ENCODE data around the gene MRPL30.

Gene MRPL30

GRCh38 chr2:99240431-99240830 is 59.4 kb downstream of the MRPL30 start:
- no peak overlapping the region for H3K27ac ChIP-seq (ENCODE audit: low read length)
- no peaks in the 10 kb centered on the region for H3K36me3 ChIP-seq (ENCODE audit: insufficient read depth, low read depth, low read length)
- no peaks in the 10 kb centered on the region for H3K27me3 ChIP-seq (ENCODE audit: insufficient read depth, low read length)
- H3K9ac ChIP-seq (ENCODE audit: low read depth, low read length): no peak overlapping the region
- no peak overlapping the region for H3K4me3 ChIP-seq (ENCODE audit: low read length)
- no peaks in the 10 kb centered on the region for H3K4me1 ChIP-seq (ENCODE audit: insufficient read depth, low read length)
- H3K9me3 ChIP-seq (ENCODE audit: insufficient read depth, low read depth, low read length): no peaks in the 10 kb centered on the region

- Histone ChIP-seq H3K4me3 (ENCODE audit: low read length) (no peak overlapping the region), H3K27ac (ENCODE audit: low read length) (no peak overlapping the region), H3K27me3 (ENCODE audit: insufficient read depth, low read length) (no peaks in the 10 kb centered on the region), H3K9ac (ENCODE audit: low read depth, low read length) (no peak overlapping the region), H3K9me3 (ENCODE audit: insufficient read depth, low read depth, low read length) (no peaks in the 10 kb centered on the region), H3K4me1 (ENCODE audit: insufficient read depth, low read length) (no peaks in the 10 kb centered on the region), H3K36me3 (ENCODE audit: insufficient read depth, low read depth, low read length) (no peaks in the 10 kb centered on the region)
Measured at GRCh38 chr2:99242151-99242550, 61.2 kb downstream of the MRPL30 start.
